PFSK-1 (cell line): ENCODE measurements around the gene OR12D3. TPM values are rescaled to one million over a fixed set of nuclear protein-coding genes. Genes with fewer than 3 reads are reported as not detected.

Source experiments
- FOXP2 ChIP-seq: optimal IDR thresholded peaks from 2 replicates; pipeline ENCODE3; 2011; ENCODE audit warnings: borderline replicate concordance, control low read depth, inconsistent platforms; ENCODE audit not compliant: insufficient read depth; ENCODE audit errors: extremely low read length, extremely low read depth
- POLR2AphosphoS5 ChIP-seq: IDR thresholded peaks from 2 replicates; pipeline ENCODE4 v1.6.1; 2012; ENCODE audit warnings: low read depth, mild to moderate bottlenecking, control low read depth, low read length, moderate library complexity
- SIN3A ChIP-seq: IDR thresholded peaks from 2 replicates; pipeline ENCODE4 v1.6.1; 2012; ENCODE audit warnings: mild to moderate bottlenecking, low read length, moderate library complexity, borderline replicate concordance; ENCODE audit not compliant: insufficient read depth
- TAF1 ChIP-seq: IDR thresholded peaks from 2 replicates; pipeline ENCODE4 v1.6.1; 2012; ENCODE audit warnings: low read length, control low read depth, borderline replicate concordance; ENCODE audit not compliant: insufficient read depth
- polyA plus RNA-seq: library from polyadenylated mRNA; unstranded; fragments of >200 nt; gene quantifications from one replicate; pipeline ENCODE4 v1.2.1, GENCODE V29; 2012; ENCODE audit warnings: low read depth, missing spikeins; ENCODE audit not compliant: insufficient read length
- TF ChIP-seq, protein P1 (sequence below), 2 experiments: IDR thresholded peaks; 2 replicates each; pipeline versions ENCODE4 v1.6.1 to v1.8.0; 2011 to 2012; ENCODE audit warnings: low read depth in 2 of 2, low read length in 2 of 2, control low read depth in 1 of 2, inconsistent platforms in 1 of 2, mild to moderate bottlenecking in 1 of 2, moderate library complexity in 1 of 2; ENCODE audit not compliant: insufficient read depth in 1 of 2

Gene OR12D3, protein sequence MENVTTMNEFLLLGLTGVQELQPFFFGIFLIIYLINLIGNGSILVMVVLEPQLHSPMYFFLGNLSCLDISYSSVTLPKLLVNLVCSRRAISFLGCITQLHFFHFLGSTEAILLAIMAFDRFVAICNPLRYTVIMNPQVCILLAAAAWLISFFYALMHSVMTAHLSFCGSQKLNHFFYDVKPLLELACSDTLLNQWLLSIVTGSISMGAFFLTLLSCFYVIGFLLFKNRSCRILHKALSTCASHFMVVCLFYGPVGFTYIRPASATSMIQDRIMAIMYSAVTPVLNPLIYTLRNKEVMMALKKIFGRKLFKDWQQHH
- not detected for polyA plus RNA-seq

DNA sequence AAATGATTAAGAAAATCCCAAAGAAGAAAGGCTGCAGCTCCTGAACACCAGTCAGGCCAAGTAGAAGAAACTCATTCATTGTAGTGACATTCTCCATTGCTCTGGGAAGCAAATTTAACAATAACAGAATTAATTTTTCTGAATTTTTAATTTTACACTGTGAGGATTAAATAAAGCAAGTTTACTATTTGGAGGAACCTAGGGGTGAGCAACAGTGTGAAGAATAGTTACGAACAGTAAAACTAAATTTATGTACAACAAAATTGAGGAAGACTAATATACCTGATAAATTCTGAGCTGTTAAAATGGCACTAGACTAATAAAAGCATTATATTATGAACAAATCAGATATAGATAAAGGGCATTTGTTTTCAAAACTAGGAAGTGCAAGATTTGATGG, at the start of gene OR12D3:
OR12D3 (minus strand) TSS at position 101 of the 400 bp plus-strand sequence; CDS start at position 97, 4 bp downstream.
- TF ChIP-seq FOXP2: no peak
- TF ChIP-seq SIN3A: no peak
- TF ChIP-seq, protein P1, sequence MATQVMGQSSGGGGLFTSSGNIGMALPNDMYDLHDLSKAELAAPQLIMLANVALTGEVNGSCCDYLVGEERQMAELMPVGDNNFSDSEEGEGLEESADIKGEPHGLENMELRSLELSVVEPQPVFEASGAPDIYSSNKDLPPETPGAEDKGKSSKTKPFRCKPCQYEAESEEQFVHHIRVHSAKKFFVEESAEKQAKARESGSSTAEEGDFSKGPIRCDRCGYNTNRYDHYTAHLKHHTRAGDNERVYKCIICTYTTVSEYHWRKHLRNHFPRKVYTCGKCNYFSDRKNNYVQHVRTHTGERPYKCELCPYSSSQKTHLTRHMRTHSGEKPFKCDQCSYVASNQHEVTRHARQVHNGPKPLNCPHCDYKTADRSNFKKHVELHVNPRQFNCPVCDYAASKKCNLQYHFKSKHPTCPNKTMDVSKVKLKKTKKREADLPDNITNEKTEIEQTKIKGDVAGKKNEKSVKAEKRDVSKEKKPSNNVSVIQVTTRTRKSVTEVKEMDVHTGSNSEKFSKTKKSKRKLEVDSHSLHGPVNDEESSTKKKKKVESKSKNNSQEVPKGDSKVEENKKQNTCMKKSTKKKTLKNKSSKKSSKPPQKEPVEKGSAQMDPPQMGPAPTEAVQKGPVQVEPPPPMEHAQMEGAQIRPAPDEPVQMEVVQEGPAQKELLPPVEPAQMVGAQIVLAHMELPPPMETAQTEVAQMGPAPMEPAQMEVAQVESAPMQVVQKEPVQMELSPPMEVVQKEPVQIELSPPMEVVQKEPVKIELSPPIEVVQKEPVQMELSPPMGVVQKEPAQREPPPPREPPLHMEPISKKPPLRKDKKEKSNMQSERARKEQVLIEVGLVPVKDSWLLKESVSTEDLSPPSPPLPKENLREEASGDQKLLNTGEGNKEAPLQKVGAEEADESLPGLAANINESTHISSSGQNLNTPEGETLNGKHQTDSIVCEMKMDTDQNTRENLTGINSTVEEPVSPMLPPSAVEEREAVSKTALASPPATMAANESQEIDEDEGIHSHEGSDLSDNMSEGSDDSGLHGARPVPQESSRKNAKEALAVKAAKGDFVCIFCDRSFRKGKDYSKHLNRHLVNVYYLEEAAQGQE (IDR thresholded peaks at IDR 0.05; ENCODE audit: insufficient read depth in 1 of 2, low read depth in 2 of 2, low read length in 2 of 2): no peak
- no peak for TF ChIP-seq POLR2AphosphoS5
- TF ChIP-seq TAF1: no peak

DNA sequence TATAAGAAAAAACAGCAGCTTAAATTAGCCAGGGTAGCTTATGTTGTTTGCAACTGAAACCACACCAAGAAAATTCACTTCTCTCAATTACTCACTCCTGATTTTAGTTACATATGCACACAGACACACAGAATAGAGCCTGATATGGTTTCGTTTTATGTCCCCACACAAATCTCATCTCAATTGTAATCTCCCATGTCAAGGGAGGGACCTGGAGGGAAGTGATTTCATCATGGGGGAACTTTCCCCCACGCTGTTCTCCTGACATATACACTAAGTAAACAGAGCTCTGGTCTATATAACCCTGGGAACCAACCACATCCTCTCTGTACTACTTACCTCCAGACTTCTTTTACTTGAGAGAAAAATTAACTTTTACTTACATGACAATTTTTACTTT, 49.5 kb upstream of the OR12D3 start:
- TF ChIP-seq, protein P1 (IDR thresholded peaks at IDR 0.05; ENCODE audit: insufficient read depth in 1 of 2, low read depth in 2 of 2, low read length in 2 of 2): no peak
- TF ChIP-seq SIN3A (no peak), POLR2AphosphoS5 (no peak), TAF1 (no peak), FOXP2 (no peak)

DNA sequence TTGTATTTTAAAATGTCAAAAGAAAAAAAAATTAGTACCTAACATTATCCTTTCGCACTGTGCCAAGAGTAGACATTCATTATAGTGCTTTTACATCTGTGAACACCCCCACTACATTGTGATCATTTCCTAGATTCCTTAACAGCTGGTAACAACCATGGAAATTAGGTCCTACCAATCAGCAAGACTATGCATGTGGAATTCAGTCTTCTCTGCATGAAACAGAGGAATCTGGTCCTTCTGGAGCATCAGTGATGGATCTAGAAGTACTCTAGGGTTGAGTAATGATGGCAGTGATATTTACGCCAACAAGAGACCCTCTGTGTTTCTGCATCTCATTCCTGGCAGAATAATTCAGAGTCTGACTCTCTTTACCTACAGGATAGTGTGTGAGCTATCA, 49.1 kb upstream of the OR12D3 start:
- TF ChIP-seq, protein P1 (IDR thresholded peaks at IDR 0.05; ENCODE audit: insufficient read depth in 1 of 2, low read depth in 2 of 2, low read length in 2 of 2): no peak
- TF ChIP-seq SIN3A: no peak
- no peak for TF ChIP-seq TAF1
- no peak for TF ChIP-seq FOXP2

- TF ChIP-seq FOXP2 (no peak), SIN3A (no peak), TAF1 (no peak), POLR2AphosphoS5 (no peak)
- TF ChIP-seq, protein P1 (IDR thresholded peaks at IDR 0.05; ENCODE audit: insufficient read depth in 1 of 2, low read depth in 2 of 2, low read length in 2 of 2): no peak
Observed at GRCh38 chr6:29419516-29419915, 44.4 kb upstream of the OR12D3 start.

GRCh38 chr6:29414588-29414987, 39.5 kb upstream of the OR12D3 start, which contains the start of gene OR12D1:
TSS of gene OR12D1 (plus strand) at chr6:29414928.
- TF ChIP-seq, protein P1 (IDR thresholded peaks at IDR 0.05; ENCODE audit: insufficient read depth in 1 of 2, low read depth in 2 of 2, low read length in 2 of 2): no peak
- TF ChIP-seq POLR2AphosphoS5 (no peak), FOXP2 (no peak), TAF1 (no peak), SIN3A (no peak)
